Gastroesophageal sphincter (tissue), 4 donors: Measurements from ENCODE around the gene HEXB. TPM values are rescaled to one million over a fixed set of nuclear protein-coding genes. Genes with fewer than 3 reads are reported as not detected.

Source experiments
- ATAC-seq: fragments of 150-250 bp; one replicate; pipeline ENCODE4 v1.9.1; 2016; ENCODE audit warnings: mild to moderate bottlenecking, moderate library complexity
- H3K27ac ChIP-seq, 4 donors: fragments of 200-600 bp; sonication (generic) in 3 of 4; 1 replicate in 3 of 4; 2 replicates in 1 of 4; pipeline ENCODE4 v1.5.1; 2016 to 2019
- H3K27me3 ChIP-seq: fragments of 200-600 bp; sonication (generic); one replicate; pipeline ENCODE4 v1.5.1; 2019
- H3K36me3 ChIP-seq, 2 donors: fragments of 200-600 bp; sonication (generic); one replicate each; pipeline ENCODE4 v1.5.1; 2019; ENCODE audit warnings: control low read depth in 1 of 2
- H3K4me1 ChIP-seq, 3 donors: fragments of 200-600 bp; sonication (generic); 1 replicate in 2 of 3; 2 replicates in 1 of 3; pipeline ENCODE4 v1.5.1; 2016 to 2019; ENCODE audit warnings: control low read depth in 2 of 3
- H3K4me3 ChIP-seq, 2 donors: fragments of 200-600 bp; sonication (generic); one replicate each; pipeline ENCODE4 v1.5.1; 2019; ENCODE audit warnings: mild to moderate bottlenecking in 1 of 2, moderate library complexity in 1 of 2
- H3K9me3 ChIP-seq, 3 donors: fragments of 200-600 bp; sonication (generic); one replicate each; pipeline ENCODE4 v1.5.1; 2017 to 2019; ENCODE audit warnings: control low read depth in 2 of 3
- EP300 ChIP-seq: sonication (generic); formaldehyde crosslinking; IDR thresholded peaks from one replicate; pipeline ENCODE4 v1.6.1; 2017; ENCODE audit warnings: antibody characterized with exemption, mild to moderate bottlenecking
- POLR2A ChIP-seq, 2 donors: fragments of 450-650 bp; IDR thresholded peaks; one replicate each; pipeline ENCODE4 v1.6.1; 2017; ENCODE audit warnings: antibody characterized with exemption in 2 of 2, mild to moderate bottlenecking in 2 of 2, moderate library complexity in 1 of 2
- POLR2AphosphoS5 ChIP-seq: sonication (generic); formaldehyde crosslinking; IDR thresholded peaks from one replicate; pipeline ENCODE4 v1.6.1; 2017; ENCODE audit warnings: antibody characterized with exemption
- WGBS, 2 donors: methylation state at CpG; one replicate each; pipeline ENCODE4 v1.1.5; 2018; ENCODE audit warnings: low coverage in 1 of 2; 5-methylcytosine and 5-hydroxymethylcytosine counted together
- small RNA-seq, 4 donors: library from RNA; depleted of rRNA; stranded (forward); fragments of <200 nt; gene quantifications; one replicate each; pipeline ENCODE3, GENCODE V24; 2016
- total RNA-seq, 4 donors: library from RNA; depleted of rRNA; stranded (reverse); fragments of >200 nt; gene quantifications; one replicate each; pipeline ENCODE4 v1.1.0, GENCODE V29; 2016
- TF ChIP-seq, protein P1 (sequence below), 4 experiments: fragments of 200-600 bp in 2 of 4; fragments of 450-650 bp in 2 of 4; sonication (generic) in 1 of 4; IDR thresholded peaks; one replicate each; pipeline ENCODE4 v1.5.1; 2017 to 2019; ENCODE audit warnings: antibody characterized with exemption in 4 of 4, mild to moderate bottlenecking in 2 of 4, moderate library complexity in 2 of 4

HEXB gene
- total RNA-seq, 4 donors from 2014 or later, result 89.1 to 135 (median 103) TPM

DNA sequence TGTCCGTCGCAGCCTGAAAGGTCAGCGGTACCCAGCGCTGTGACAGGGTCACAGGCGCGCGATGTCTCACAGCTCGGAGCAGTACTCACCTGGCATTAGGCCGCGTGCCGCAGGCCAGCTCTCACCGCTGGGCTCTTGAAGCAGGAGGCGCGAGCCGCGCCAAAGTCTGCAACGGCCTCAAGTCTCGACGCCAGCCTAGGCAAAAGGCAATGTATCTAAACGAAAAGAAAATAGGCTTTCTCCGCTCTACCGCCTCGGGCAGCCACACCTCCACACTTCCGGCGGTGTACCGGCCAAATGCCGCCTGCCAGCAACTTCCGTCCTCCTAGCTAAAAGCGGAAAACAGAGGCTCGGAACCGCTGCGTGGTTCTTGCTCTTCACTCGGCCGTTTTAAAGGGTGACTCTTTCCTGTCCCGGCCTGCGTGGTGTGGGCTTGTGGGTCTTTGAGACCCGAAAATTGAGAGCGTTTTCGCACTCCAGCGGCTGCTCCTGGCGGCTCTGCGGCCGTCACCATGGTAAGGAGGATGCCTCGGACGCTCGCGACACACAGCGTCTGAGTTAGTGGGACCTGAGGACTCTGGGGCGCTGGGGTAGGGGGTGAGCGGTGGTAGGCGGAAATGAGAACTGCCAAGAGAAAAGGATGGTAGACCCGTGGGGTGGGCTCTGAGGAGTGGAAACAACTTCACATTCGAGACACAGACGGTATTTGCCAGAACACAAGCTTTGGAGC is 82.0 kb downstream of the HEXB start, which contains the start of the genes GFM2 and NSA2:
Gene GFM2, minus strand, starts transcription at position 269 of the 730 bp plus-strand sequence. CDS start 3,375 bp downstream, outside the sequence.
Gene NSA2, plus strand, starts transcription at position 401 of the 730 bp plus-strand sequence. Its CDS starts 112 bp downstream, at position 513.
- peak; percentile 98 for ATAC-seq
- Histone ChIP-seq H3K4me3 (peak within 1 kb of the TSS; percentile 92 to 94), H3K27ac (peak within 1 kb of the TSS; percentile 37 to 85 (median 83)), H3K4me1 (peaks cover 5 to 40% (median 18%) of the 10 kb centered on the region in 3 donors), H3K27me3 (no peaks in the 10 kb centered on the region), H3K9me3 (no peaks in the 10 kb centered on the region), H3K36me3 (peaks cover 0 to 48% of the 10 kb centered on the region in 2 donors)
- TF ChIP-seq POLR2AphosphoS5 (peak; percentile 67), POLR2A (IDR thresholded peaks at IDR 0.05) (peak in 1 of 2 donors; percentile 27)
- TF ChIP-seq, protein P1, sequence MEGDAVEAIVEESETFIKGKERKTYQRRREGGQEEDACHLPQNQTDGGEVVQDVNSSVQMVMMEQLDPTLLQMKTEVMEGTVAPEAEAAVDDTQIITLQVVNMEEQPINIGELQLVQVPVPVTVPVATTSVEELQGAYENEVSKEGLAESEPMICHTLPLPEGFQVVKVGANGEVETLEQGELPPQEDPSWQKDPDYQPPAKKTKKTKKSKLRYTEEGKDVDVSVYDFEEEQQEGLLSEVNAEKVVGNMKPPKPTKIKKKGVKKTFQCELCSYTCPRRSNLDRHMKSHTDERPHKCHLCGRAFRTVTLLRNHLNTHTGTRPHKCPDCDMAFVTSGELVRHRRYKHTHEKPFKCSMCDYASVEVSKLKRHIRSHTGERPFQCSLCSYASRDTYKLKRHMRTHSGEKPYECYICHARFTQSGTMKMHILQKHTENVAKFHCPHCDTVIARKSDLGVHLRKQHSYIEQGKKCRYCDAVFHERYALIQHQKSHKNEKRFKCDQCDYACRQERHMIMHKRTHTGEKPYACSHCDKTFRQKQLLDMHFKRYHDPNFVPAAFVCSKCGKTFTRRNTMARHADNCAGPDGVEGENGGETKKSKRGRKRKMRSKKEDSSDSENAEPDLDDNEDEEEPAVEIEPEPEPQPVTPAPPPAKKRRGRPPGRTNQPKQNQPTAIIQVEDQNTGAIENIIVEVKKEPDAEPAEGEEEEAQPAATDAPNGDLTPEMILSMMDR (IDR thresholded peaks at IDR 0.05), result no peak
- 0 to 1% methylated on average over 19 to 21 of the region's 54 CpGs for WGBS, 2 donors

DNA sequence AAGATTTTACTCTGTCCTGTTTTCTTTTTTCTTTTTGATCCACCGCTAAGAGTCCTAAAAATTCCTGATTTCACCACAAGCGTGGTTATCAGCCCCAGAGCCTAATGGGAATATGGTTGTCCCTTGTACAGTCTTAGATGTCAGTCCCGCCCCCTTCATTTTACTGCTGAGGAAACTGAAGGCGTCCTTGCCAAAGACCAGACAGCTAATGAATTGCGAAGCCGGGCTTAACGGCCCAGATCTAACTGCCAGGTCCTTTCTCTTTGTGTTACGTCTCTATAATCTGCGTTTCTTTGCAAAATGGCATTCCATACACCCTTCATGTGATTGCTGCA is 82.5 kb downstream of the HEXB start:
- Histone ChIP-seq H3K9me3 (no peaks in the 10 kb centered on the region), H3K4me3 (peak overlapping the region; percentile 92 to 94), H3K4me1 (peaks cover 5 to 40% (median 18%) of the 10 kb centered on the region in 3 donors), H3K27me3 (no peaks in the 10 kb centered on the region), H3K27ac (peak overlapping the region; percentile 37 to 85 (median 83)), H3K36me3 (peaks cover 0 to 48% of the 10 kb centered on the region in 2 donors)
- 0% methylated on average over 8 of the region's 9 CpGs for WGBS, 2 donors
- TF ChIP-seq POLR2AphosphoS5 (no peak), EP300 (no peak), POLR2A (IDR thresholded peaks at IDR 0.05) (no peak)
- TF ChIP-seq, protein P1 (IDR thresholded peaks at IDR 0.05), result no peak
- peak; percentile 24 for ATAC-seq

Small RNA genes within 50 kb of the gene (small RNA-seq; reads per million reads assigned to genes)
- gene RNU6-658P, result 0 reads per million in 4 donors

Other genes starting within 250 kb of the HEXB start
- gene ENC1, start 44.5 kb upstream of the HEXB start, total RNA-seq, result 10 to 100 TPM in 1 of 4 donors, 1 to 10 TPM in 3; 4.0 to 14.2 (median 7.7) TPM
- 10 to 100 TPM; 10.1 to 21.9 (median 16.4) TPM for gene GFM2, start 81.9 kb downstream of the HEXB start, total RNA-seq
- 100 to 1,000 TPM; 101 to 138 (median 120) TPM for gene NSA2, start 82.0 kb downstream of the HEXB start, total RNA-seq
- 1 to 10 TPM in 2 of 4 donors, under 1 TPM in 2; 0.47 to 3.4 (median 1.1) TPM for gene FAM169A, start 181.2 kb downstream of the HEXB start, total RNA-seq